GM18499 (cell line): ENCODE data around the gene MICA.
A peak's percentile ranks its signal among the peaks of the same experiment; 100 is the strongest.
"Not testable (repeated sequence)": the region's sequence is repeated elsewhere in the genome, so short reads cannot be mapped to it uniquely, and the experiment has no call there.

Experiments used
- ATAC-seq: cut with Tn5 transposase; IDR thresholded peaks from one replicate; pipeline ENCODE4 v1.9.1; 2021; ENCODE audit warnings: moderate number of reproducible peaks; ENCODE audit not compliant: insufficient read depth, unreplicated experiment

MICA gene

DNA sequence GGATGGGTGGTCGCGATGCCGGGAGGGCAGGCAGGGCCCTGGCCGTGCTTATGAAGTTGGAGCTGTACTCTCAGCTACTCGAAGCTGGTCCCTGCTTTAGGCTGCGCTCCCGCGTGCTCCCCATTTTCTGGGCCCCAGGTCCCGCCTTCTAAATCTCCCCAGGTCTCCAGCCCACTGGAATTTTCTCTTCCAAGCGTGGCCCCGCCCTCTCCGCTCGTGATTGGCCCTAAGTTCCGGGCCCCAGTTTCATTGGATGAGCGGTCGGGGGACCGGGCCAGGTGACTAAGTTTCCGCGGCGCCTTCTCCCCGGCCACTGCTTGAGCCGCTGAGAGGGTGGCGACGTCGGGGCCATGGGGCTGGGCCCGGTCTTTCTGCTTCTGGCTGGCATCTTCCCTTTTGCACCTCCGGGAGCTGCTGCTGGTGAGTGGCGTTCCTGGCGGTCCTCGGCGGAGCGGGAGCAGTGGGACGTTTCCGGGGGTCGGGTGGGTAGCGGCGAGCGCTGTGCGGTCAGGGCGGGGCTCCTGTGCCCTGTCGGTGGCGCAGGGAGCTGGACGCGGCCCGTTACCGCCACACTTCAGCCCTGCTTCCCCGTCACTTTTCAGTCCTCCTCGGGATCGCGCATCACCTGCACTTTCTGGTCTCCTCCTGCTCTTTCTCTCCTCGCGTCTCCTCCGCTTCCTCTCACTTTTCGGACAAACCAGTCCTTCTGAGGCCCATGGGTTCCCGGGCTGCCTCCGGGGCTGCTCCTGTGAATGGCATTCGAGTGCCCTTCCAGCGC is at the start of gene MICA:
MICA (plus strand) TSS at position 313 of the 778 bp plus-strand sequence; CDS start at position 351, 38 bp downstream.
- no peak for ATAC-seq

DNA sequence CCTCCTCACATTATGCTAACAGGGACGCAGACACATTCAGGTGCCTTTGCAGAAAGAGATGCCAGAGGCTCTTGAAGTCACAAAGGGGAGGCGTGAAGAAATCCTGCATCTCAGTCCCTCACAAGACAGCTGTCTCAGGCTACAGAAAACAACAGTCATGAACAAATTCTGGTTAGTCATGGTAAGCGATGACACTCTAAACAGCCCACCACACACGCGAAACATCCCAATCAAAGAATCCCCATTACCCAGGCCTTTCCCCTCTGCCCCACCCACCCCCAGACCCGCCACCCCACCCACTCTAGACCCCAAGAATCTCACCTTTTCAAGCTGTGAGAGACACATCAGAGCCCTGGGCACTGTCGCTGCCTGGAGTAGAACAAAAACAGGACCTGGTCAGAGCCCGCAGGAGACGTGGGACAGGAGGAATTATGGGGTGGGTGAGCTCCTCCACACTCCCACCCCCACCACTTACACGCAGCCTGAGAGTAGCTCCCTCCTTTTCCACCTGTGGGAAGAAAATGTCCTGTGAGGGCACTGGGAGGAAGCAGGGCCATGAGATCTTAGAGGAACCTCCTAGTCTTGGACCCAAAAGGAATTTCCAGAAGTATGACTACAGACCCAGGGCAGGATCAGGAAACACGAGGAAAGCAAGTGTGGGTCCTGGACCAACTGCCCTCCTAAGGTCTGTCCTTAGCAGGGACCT is 49.1 kb upstream of the MICA start:
- no peak for ATAC-seq

DNA sequence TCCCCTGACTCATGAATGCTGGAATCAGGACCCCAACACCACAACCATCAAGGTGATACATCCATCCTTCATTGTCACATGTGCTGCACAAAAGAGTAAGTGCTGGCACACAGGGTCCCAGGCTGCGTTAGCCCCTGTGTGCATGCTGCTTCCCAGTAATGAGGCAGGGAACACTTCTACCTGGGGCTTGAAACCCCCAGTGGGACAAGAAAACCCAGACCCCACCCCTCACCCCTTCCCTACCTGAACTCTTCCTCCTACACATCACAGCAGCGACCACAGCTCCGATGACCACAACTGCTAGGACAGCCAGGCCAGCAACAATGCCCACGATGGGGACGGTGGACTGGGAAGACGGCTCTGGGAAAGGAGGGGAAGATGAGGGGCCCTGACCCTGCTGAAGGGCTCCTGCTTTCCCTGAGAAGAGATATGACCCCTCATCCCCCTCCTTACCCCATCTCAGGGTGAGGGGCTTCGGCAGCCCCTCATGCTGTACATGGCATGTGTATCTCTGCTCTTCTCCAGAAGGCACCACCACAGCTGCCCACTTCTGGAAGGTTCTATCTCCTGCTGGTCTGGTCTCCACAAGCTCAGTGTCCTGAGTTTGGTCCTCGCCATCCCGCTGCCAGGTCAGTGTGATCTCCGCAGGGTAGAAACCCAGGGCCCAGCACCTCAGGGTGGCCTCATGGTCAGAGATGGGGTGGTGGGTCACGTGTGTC is 48.4 kb upstream of the MICA start:
- no peak for ATAC-seq

DNA sequence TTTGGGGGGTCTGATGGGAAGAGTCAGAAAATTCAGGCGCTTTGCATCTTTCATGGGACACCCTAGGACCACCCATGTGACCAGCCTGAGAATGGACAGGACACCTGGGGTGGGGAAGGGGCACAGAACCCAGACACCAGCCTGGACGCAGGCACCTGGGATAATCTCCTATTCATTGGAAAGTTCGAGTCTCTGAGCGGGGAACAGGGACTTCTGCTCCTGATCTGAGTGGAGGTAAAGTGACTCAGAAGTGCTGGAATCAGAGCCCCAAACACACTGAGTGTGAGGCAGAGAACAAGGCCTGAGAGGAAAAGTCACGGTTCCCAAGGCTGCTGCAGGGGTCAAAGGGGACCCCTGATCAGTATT is 47.8 kb upstream of the MICA start:
- ATAC-seq, result no peak

DNA sequence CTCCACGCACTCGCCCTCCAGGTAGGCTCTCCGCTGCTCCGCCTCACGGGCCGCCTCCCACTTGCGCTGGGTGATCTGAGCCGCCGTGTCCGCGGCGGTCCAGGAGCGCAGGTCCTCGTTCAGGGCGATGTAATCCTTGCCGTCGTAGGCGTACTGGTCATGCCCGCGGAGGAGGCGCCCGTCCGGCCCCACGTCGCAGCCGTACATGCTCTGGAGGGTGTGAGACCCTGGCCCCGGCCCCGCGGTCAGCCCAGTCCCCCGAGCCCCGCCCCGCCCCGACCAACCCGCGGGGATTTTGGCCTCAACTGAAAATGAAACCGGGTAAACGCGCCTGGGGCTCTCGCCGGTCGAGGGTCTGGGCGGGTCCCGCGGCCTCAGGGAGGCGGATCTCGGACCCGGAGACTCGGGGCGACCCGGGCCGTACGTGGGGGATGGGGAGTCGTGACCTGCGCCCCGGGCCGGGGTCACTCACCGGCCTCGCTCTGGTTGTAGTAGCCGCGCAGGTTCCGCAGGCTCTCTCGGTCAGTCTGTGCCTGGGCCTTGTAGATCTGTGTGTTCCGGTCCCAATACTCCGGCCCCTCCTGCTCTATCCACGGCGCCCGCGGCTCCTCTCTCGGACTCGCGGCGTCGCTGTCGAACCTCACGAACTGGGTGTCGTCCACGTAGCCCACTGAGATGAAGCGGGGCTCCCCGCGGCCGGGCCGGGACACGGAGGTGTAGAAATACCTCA is 47.0 kb upstream of the MICA start:
- ATAC-seq, result no peak

DNA sequence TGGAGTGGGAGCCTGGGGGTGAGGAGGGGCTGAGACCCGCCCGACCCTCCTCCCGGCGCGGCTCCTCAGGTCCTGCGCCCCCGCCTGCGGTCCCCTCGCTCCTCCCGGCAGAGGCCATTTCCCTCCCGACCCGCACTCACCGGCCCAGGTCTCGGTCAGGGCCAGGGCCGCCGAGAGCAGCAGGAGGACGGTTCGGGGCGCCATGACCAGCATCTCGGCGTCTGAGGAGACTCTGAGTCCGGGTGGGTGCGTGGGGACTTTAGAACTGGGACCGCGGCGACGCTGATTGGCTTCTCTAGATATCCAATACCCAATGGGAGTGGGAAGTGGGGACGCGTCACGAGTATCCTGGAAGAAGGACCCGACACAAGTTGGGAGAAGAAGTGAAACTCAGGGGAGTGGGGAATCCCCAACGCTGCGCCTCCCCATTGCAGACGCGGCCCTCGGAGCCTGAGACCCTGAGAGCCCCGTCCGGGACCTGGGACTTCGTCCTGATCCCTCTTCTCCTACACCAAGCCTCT is 46.4 kb upstream of the MICA start, which contains the start of gene HLA-B:
HLA-B (minus strand) TSS at position 234 of the 521 bp plus-strand sequence; CDS start at position 213, 21 bp downstream.
- ATAC-seq, result peak; percentile 67

DNA sequence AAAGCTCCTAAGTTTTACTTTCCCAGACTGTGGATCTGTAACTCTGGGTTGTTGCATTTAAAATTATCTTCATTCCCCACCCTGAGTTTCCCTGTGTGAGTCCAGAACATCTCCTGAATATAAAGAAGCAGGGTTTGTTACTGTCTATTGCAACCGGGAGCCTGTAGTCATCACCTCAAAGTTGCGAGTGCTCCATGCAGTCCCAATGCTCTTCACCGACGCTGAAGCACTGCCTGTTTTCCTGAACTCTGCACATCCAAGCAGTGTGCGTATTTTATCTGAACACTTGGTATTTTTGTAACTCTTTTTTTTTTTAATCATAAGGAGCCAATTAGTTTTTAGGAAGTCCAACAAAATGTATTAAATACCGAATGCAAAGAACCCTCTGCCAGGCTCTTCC is 45.5 kb upstream of the MICA start:
- no peak for ATAC-seq

DNA sequence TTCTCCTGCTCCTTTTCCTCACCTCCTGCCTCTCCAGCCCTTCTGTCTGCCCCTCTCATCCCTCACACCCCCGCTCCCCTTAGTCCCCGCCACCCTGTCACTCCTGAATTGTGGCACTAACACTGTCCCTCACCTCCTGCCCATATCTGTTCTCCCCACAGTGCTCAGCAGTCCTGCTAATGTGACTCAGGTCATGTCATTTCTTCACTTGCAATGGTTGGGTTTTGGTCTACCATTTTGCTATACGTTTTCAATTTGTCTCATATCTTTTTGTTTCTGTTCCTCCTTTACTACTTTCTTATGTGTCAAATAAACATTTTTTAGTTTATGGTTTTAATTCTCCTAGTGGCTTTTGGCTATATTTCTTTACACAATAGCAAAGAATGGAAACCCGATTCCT is 45.1 kb upstream of the MICA start:
- no peak for ATAC-seq

DNA sequence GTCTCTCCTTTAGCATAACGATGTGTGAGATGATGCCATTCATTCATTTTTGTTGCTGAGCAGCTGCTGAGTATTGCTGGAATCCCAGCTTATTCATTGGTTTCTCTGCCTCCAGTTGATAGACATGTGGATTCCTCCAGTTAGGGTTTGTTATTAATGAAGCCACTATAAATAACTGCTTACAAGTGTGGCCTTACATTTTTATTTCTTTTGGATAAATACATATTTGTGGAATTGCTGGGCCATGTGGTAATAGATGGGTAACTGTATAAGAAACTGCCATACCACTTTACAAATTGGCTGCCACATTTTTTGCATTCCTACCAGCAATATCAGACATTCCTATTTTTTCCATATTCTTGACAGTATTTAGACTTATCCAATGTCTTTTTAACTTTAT is 43.8 kb upstream of the MICA start:
- ATAC-seq, result no peak

DNA sequence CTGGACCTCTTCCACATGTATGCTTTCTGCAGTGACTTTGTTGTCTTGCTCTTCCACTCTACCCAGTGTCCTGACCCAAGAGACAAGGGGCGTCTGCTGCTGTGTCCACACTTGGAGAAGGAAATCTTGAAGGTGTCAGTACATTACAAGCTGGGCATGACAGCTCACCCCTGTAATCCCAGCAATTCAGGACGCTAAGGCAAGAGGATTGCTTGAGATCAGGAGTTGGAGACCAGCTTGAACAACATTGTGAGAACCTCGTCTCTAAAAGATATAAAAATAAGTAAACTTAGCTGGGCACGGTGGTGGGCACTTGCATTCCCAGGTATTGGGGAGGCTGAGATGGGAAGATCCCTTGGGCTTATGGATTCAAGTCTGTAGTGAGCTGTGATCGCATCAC is 40.6 kb upstream of the MICA start:
- no peak for ATAC-seq

DNA sequence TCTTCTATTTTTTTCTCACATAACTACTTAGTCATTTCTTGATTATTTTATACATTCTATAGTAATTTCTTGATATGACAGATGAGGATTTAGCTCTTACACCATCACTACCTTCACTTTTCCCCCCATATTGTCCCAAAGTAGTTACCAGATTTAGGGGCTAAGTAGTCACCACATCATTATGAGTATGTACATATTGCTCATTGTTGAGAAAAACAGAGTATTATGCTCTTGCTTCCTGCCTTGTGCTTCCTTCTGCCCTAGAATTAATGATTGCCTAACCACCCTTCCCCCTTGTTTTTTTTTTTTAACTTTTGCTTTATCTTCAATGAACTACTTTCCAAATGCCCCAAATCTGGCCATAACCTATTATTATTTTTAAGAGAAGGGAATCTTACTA is 39.6 kb upstream of the MICA start:
- no peak for ATAC-seq

DNA sequence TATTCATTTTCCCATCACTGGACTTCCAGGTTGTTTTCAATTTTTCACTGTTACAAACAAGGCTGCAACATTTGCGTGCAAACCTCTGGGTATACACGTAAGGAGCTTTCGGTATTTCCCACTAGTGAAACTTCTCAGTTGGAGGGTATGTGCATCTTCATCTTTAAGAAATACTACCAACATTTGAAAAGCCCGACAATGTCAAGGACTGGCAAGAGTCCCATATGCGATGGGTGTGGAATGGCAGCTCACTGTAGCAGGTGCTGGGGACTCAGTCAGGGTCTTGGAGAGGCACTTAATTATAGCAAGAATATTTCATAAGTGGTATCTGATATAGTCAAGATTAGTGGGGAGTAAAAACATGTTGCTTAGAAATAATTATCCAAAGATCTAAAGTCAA is 37.5 kb upstream of the MICA start:
- no peak for ATAC-seq

DNA sequence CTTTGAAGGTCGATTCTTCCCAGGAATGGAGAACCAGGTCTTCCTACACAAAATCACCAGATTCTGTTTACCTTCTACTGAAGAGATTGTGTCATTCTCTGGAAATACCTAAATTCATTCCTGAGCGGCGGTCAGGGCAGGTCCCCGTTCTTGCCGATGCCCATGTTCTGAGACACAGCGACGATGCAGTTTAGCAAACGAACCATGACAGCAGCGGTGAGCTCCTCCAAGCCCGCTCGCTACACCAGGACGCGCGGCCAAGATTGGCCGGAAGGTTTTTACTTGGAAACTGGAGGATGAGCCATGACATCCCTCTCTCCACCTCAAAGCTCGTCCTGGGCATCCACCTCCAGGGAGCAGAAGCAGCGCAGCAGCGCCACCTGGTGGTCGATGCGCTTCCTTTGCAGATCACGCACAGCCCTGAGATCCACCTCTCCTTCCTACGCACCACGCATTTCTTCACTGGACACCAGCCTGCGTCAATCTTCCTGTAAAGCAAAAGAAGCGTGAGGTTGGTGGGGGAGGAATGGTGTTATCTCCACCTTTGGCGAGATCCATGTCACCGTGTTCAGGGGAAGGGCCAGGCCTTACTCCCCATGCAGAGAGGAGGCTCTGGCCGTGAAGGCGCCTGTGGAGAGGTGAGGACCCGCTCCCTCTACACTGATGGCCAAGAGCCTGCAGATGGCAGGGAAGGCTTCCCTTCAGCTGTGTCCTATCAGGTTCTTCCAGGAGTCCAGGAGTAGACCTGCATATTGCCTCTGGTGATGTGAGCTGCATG is 36.5 kb upstream of the MICA start:
- ATAC-seq, result no peak

DNA sequence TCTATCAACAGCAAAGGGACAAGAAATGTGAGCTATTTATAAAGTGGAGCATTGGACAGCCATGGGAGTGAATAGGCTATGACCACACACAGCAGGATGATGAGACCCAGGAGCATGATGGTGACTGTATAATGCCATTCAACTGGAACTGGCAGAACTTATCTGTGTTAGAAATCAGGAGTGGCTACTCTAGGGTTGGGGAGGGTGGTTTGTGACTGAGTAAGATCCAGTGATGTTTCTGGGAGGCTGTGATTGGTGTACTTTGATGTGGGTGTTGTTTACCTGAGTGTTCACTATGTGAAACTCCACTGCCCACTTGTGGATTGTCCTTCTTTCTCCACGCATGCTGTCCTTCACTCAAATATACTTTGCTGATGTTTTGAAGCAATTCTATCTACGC is 34.9 kb upstream of the MICA start:
- ATAC-seq, result no peak

DNA sequence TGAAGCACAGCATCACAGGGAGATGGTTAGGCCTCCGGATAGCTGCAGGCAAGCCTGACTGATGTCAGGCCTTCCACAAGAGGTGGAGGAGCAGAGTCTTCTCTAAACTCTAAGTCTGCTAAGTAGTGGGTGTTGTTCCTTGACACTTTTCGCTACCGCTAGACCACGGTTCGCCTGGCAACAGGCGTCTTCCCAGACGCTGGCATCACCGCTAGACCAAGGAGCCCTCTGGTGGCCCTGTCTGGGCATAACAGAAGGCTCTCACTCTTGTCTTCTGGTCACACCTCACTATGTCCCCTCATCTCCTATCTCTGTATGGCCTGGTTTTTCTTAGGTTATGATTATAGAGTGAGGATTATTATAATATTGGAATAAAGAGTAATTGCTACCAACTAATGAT is 29.3 kb upstream of the MICA start:
- ATAC-seq, result not testable (repeated sequence)

DNA sequence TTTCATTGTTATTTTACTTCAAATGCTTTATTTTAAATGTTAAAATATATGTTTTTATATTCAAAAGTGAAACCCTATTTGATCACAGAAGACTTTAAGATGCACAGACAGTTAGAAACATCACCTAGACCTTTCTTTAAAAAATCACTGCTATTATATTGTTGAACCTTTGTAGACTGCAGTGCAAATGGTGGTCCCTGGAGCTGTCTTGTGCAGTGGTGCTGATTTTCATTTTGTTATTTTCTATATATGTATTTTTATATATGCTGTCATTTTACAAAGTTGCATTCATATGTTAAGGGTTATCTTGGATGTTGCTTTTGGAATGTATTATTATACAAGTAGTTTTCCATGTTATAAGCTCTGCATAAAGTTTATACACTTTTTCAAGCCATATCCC is 27.7 kb upstream of the MICA start:
- no peak for ATAC-seq

DNA sequence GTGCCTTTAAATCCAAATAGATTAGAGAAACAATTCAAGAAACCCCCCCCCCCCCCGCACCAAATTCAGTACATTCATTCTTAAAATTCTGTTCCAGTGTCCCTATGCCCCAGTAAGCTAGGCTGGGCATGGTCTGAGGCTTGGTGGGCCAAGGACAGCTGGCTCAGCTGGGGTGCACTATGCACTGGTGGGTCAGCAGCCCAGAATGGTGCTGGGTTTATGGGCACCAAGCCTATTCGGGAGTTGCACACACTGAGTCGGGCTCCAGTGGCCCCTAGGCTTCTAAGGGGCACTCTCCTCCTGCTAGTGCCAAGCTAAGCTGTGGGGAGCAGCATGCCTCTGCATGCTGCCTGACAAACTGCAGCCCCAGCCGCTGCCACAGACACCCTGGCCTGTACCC is 26.4 kb upstream of the MICA start:
- ATAC-seq, result no peak

DNA sequence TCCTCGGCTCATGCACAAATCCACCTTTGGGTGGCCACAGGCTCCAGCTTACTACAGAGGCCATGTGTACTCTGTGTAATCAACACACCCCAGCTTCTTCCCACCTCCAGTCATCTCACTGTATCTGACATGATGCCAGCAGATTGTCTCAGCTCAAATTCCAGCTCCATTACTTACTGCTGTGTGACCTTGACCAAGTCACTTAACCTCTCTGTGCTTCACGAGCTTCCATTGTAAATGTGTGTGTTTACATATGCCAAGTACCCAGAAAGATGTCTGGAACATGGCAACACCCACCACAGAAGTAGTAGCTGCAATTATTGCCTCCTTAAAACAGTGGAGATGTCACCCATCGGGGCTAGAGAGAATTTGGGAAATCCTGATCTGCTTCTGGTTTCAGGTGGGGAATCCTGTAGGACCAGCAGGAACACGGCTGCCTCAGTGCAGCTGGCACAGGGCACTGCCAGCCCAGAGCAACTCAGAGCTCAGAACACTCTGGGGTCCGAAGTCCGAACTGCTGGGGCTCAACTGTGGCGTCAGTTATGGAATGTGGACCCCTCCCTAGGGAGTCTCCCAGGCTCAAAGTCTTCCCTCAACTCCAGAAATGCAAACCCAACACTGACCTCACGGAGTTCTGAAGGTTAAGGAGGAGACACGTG is 25.2 kb upstream of the MICA start:
- no peak for ATAC-seq

DNA sequence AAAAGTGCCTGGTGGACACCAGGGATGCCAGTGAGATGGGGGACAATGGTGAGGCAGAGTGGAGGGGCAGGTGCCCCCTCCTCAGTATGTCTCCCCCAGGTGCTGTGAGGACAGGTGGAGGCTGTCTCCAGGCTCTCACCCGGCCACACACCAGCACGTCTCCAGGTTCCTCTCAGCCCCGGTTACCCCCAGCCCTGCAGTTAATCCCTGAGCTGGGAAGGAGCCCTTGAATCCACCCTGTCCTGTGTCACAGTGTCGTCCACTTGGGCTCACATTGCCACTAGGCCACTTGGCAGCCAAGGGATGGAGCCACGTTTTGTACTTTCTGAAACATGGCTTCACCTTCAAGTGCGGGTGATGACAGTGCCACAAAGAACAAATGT is 24.7 kb upstream of the MICA start:
- ATAC-seq, result no peak
